ENCODE data around the gene NUP43. TPM values are rescaled to one million over a fixed set of nuclear protein-coding genes. Genes with fewer than 3 reads are reported as not detected.

NUP43 gene
- total RNA-seq, 1 donor from 2014 or later = 54.4 TPM

- no peaks in the 10 kb centered on the region for H3K9me3 Mint-ChIP-seq (ENCODE audit: unreplicated experiment)
- DNase-seq (ENCODE audit: low spot score) = peak; percentile 87
- H3K27ac Mint-ChIP-seq (ENCODE audit: unreplicated experiment) = peak within 1 kb of the TSS; percentile 98
- peaks cover 20% of the 10 kb centered on the region for H3K4me1 Mint-ChIP-seq (ENCODE audit: unreplicated experiment)
- no peaks in the 10 kb centered on the region for H3K36me3 Mint-ChIP-seq (ENCODE audit: low read depth, unreplicated experiment)
- H3K27me3 Mint-ChIP-seq (ENCODE audit: unreplicated experiment) = peaks cover 8% of the 10 kb centered on the region
- H3K4me3 Mint-ChIP-seq (ENCODE audit: unreplicated experiment) = peak within 1 kb of the TSS; percentile 97
- no peak for TF ChIP-seq CTCF (IDR thresholded peaks at IDR 0.05; ENCODE audit: unreplicated experiment)
Observed at GRCh38 chr6:149717588-149718458, 28.5 kb downstream of the NUP43 start, which contains the start of gene LATS1. TSS of gene LATS1 (minus strand) at chr6:149718101. CDS start at chr6:149702126, 15,975 bp downstream.

GRCh38 chr6:149717255-149717587 lies 29.1 kb downstream of the NUP43 start:
- Mint-ChIP-seq H3K36me3 (ENCODE audit: low read depth, unreplicated experiment) (no peaks in the 10 kb centered on the region), H3K27me3 (ENCODE audit: unreplicated experiment) (peaks cover 8% of the 10 kb centered on the region), H3K27ac (ENCODE audit: unreplicated experiment) (peak overlapping the region; percentile 93), H3K9me3 (ENCODE audit: unreplicated experiment) (no peaks in the 10 kb centered on the region), H3K4me1 (ENCODE audit: unreplicated experiment) (peaks cover 20% of the 10 kb centered on the region), H3K4me3 (ENCODE audit: unreplicated experiment) (peak overlapping the region; percentile 97)
- TF ChIP-seq CTCF (IDR thresholded peaks at IDR 0.05; ENCODE audit: unreplicated experiment) = no peak
- DNase-seq (ENCODE audit: low spot score) = no peak

- no peak overlapping the region for H3K27ac Mint-ChIP-seq (ENCODE audit: unreplicated experiment)
Observed at GRCh38 chr6:149716181-149716963, 30.0 kb downstream of the NUP43 start.

GRCh38 chr6:149714442-149714841 lies 31.9 kb downstream of the NUP43 start:
- Mint-ChIP-seq H3K4me1 (ENCODE audit: unreplicated experiment) (peaks cover 29% of the 10 kb centered on the region), H3K4me3 (ENCODE audit: unreplicated experiment) (no peak overlapping the region), H3K9me3 (ENCODE audit: unreplicated experiment) (no peaks in the 10 kb centered on the region), H3K27ac (ENCODE audit: unreplicated experiment) (no peak overlapping the region), H3K27me3 (ENCODE audit: unreplicated experiment) (peaks cover 8% of the 10 kb centered on the region), H3K36me3 (ENCODE audit: low read depth, unreplicated experiment) (peaks cover 4% of the 10 kb centered on the region)
- TF ChIP-seq CTCF (IDR thresholded peaks at IDR 0.05; ENCODE audit: unreplicated experiment) = no peak
- DNase-seq (ENCODE audit: low spot score) = no peak

More at GRCh38 chr6:149716181-149716963, 30.0 kb downstream of the NUP43 start:
- no peak for DNase-seq (ENCODE audit: low spot score)
- no peak for TF ChIP-seq CTCF (IDR thresholded peaks at IDR 0.05; ENCODE audit: unreplicated experiment)
- Mint-ChIP-seq H3K4me1 (ENCODE audit: unreplicated experiment) (peaks cover 20% of the 10 kb centered on the region), H3K36me3 (ENCODE audit: low read depth, unreplicated experiment) (no peaks in the 10 kb centered on the region), H3K9me3 (ENCODE audit: unreplicated experiment) (no peaks in the 10 kb centered on the region), H3K27me3 (ENCODE audit: unreplicated experiment) (peaks cover 8% of the 10 kb centered on the region), H3K4me3 (ENCODE audit: unreplicated experiment) (peak overlapping the region; percentile 97)

All from endothelial cell (in vitro differentiated cells).